Suprapubic skin (tissue), 4 donors: ENCODE measurements around the gene CSNK1G2. TPM values are rescaled to one million over a fixed set of nuclear protein-coding genes. Genes with fewer than 3 reads are reported as not detected.

ENCODE experiments used
- DNase-seq, 2 donors: peaks; one replicate each; pipeline ENCODE4 v3.0.0-alpha.2; 2019; ENCODE audit warnings: low spot score in 2 of 2
- H3K27ac ChIP-seq: fragments of 200-600 bp; sonication (generic); one replicate; pipeline ENCODE4 v1.5.1; 2019
- H3K27me3 ChIP-seq: fragments of 200-600 bp; sonication (generic); one replicate; pipeline ENCODE4 v1.5.1; 2019
- H3K36me3 ChIP-seq: fragments of 200-600 bp; sonication (generic); one replicate; pipeline ENCODE4 v1.5.1; 2019
- H3K4me1 ChIP-seq: fragments of 200-600 bp; sonication (generic); one replicate; pipeline ENCODE4 v1.5.1; 2019
- H3K4me3 ChIP-seq: fragments of 200-600 bp; sonication (generic); one replicate; pipeline ENCODE4 v1.5.1; 2019; ENCODE audit warnings: mild to moderate bottlenecking
- H3K9me3 ChIP-seq: fragments of 200-600 bp; sonication (generic); one replicate; pipeline ENCODE4 v1.5.1; 2019
- CTCF ChIP-seq, 2 donors: fragments of 200-600 bp in 1 of 2; fragments of 450-650 bp in 1 of 2; sonication (generic) in 1 of 2; IDR thresholded peaks; one replicate each; pipeline ENCODE4 v1.5.1; 2016 to 2019; ENCODE audit warnings: antibody characterized with exemption in 2 of 2, mild to moderate bottlenecking in 1 of 2, moderate library complexity in 1 of 2
- EP300 ChIP-seq: sonication (generic); formaldehyde crosslinking; IDR thresholded peaks from one replicate; pipeline ENCODE4 v1.6.1; 2017; ENCODE audit warnings: antibody characterized with exemption
- POLR2A ChIP-seq, 2 donors: fragments of 450-650 bp; IDR thresholded peaks; one replicate each; pipeline ENCODE4 v1.6.1; 2017; ENCODE audit warnings: antibody characterized with exemption in 2 of 2, mild to moderate bottlenecking in 2 of 2, moderate library complexity in 2 of 2
- POLR2AphosphoS5 ChIP-seq, 3 donors: sonication (generic); formaldehyde crosslinking; IDR thresholded peaks; one replicate each; pipeline ENCODE4 v1.6.1; 2017; ENCODE audit warnings: antibody characterized with exemption in 3 of 3
- WGBS: methylation state at CpG from one replicate; pipeline ENCODE4 v1.1.5; 2018; 5-methylcytosine and 5-hydroxymethylcytosine counted together
- total RNA-seq, 4 donors: library from RNA; depleted of rRNA; stranded (reverse); fragments of >200 nt; gene quantifications; one replicate each; pipeline ENCODE4 v1.1.0, GENCODE V29; 2016

CSNK1G2 gene
- total RNA-seq, 4 donors from 2014 or later, result 46.1 to 89.0 (median 59.3) TPM

- Histone ChIP-seq H3K4me1 (no peaks in the 10 kb centered on the region), H3K36me3 (peaks cover 71% of the 10 kb centered on the region), H3K4me3 (no peak overlapping the region), H3K9me3 (no peaks in the 10 kb centered on the region), H3K27ac (no peak overlapping the region), H3K27me3 (no peaks in the 10 kb centered on the region)
- TF ChIP-seq POLR2AphosphoS5 (IDR thresholded peaks at IDR 0.05) (no peak), CTCF (IDR thresholded peaks at IDR 0.05) (no peak), POLR2A (IDR thresholded peaks at IDR 0.05) (no peak), EP300 (no peak)
- DNase-seq, result no peak
- 67% methylated on average over 6 of the region's 8 CpGs for WGBS
Measured at GRCh38 chr19:1923319-1923718, 17.7 kb upstream of the CSNK1G2 start.

- no peak for TF ChIP-seq POLR2A (IDR thresholded peaks at IDR 0.05)
- no peak for TF ChIP-seq POLR2AphosphoS5 (IDR thresholded peaks at IDR 0.05)
- TF ChIP-seq CTCF (IDR thresholded peaks at IDR 0.05), result no peak
- no peak for TF ChIP-seq EP300
- WGBS, result no CpG with 5 or more reads among the region's 35 CpGs
- H3K36me3 ChIP-seq, result peaks cover 60% of the 10 kb centered on the region
Measured at GRCh38 chr19:1924320-1924961, 16.5 kb upstream of the CSNK1G2 start.

GRCh38 chr19:1925544-1925943 is 15.4 kb upstream of the CSNK1G2 start:
- no peak overlapping the region for H3K4me3 ChIP-seq
- peaks cover 15% of the 10 kb centered on the region for H3K4me1 ChIP-seq
- peaks cover 49% of the 10 kb centered on the region for H3K36me3 ChIP-seq
- no peaks in the 10 kb centered on the region for H3K9me3 ChIP-seq
- 91% methylated on average over 11 of the region's 16 CpGs for WGBS
- H3K27ac ChIP-seq, result no peak overlapping the region
- H3K27me3 ChIP-seq, result no peaks in the 10 kb centered on the region
- DNase-seq, result no peak
- TF ChIP-seq EP300 (no peak), CTCF (IDR thresholded peaks at IDR 0.05) (no peak)

More at GRCh38 chr19:1924320-1924961, 16.5 kb upstream of the CSNK1G2 start:
- Histone ChIP-seq H3K9me3 (no peaks in the 10 kb centered on the region), H3K4me3 (no peak overlapping the region), H3K27me3 (no peaks in the 10 kb centered on the region), H3K4me1 (peaks cover 6% of the 10 kb centered on the region), H3K27ac (no peak overlapping the region)
- DNase-seq, result no peak

GRCh38 chr19:1929021-1929742 is 11.8 kb upstream of the CSNK1G2 start:
- peak in 1 of 3 donors; percentile 14 for TF ChIP-seq POLR2AphosphoS5 (IDR thresholded peaks at IDR 0.05)
- TF ChIP-seq POLR2A (IDR thresholded peaks at IDR 0.05), result no peak
- no peak for TF ChIP-seq EP300
- peak; percentile 84 to 92 for TF ChIP-seq CTCF (IDR thresholded peaks at IDR 0.05)
- Histone ChIP-seq H3K36me3 (peaks cover 17% of the 10 kb centered on the region), H3K4me1 (peaks cover 15% of the 10 kb centered on the region), H3K27ac (no peak overlapping the region), H3K9me3 (no peaks in the 10 kb centered on the region), H3K4me3 (peak overlapping the region; percentile 40), H3K27me3 (no peaks in the 10 kb centered on the region)
- DNase-seq, result no peak
- WGBS, result 16% methylated on average over 27 of the region's 42 CpGs

GRCh38 chr19:1931445-1931844 is 9.5 kb upstream of the CSNK1G2 start:
- Histone ChIP-seq H3K27ac (no peak overlapping the region), H3K27me3 (no peaks in the 10 kb centered on the region), H3K4me1 (peaks cover 15% of the 10 kb centered on the region), H3K4me3 (no peak overlapping the region), H3K9me3 (no peaks in the 10 kb centered on the region), H3K36me3 (no peaks in the 10 kb centered on the region)
- TF ChIP-seq EP300, result no peak
- TF ChIP-seq POLR2A (IDR thresholded peaks at IDR 0.05), result no peak
- TF ChIP-seq POLR2AphosphoS5 (IDR thresholded peaks at IDR 0.05), result no peak
- TF ChIP-seq CTCF (IDR thresholded peaks at IDR 0.05), result no peak
- 82% methylated on average over 1 of the region's 1 CpG for WGBS
- DNase-seq, result no peak
